H1 (cell line): ENCODE results near the gene MREG. TPM values are rescaled to one million over a fixed set of nuclear protein-coding genes. Genes with fewer than 3 reads are reported as not detected.

Experiments used
- CTCF ChIA-PET: fragments of 300-600 bp; sonication (Branson Sonifier 250); formaldehyde crosslinking; loops from one replicate; lab custom pipeline; 2021; ENCODE audit not compliant: partially characterized antibody; lab: Charles Lee
- POLR2A ChIA-PET: fragments of 300-600 bp; sonication (Branson Sonifier 250); formaldehyde crosslinking; loops from one replicate; lab custom pipeline; 2021; ENCODE audit warnings: inconsistent platforms; ENCODE audit not compliant: partially characterized antibody; lab: Charles Lee
- DNase-seq, 2 experiments: peaks; one replicate each; pipeline versions ENCODE4 v3.0.0 to v3.0.0-alpha.2; 2010 to 2022; ENCODE audit warnings: low spot score in 2 of 2, low read depth in 1 of 2, mixed read lengths in 1 of 2
- FAIRE-seq: peaks from 2 replicates; lab custom pipeline; 2011; peaks lifted over from hg19 to GRCh38; lab: Jason Lieb, UNC
- H2AFZ ChIP-seq: 2 replicates; pipeline ENCODE4 v1.8.1; 2012; ENCODE audit warnings: low read length, inconsistent platforms
- H2AK5ac ChIP-seq: 2 replicates; pipeline ENCODE4 v1.6.1; 2013; ENCODE audit warnings: low read depth, low read length
- H2BK120ac ChIP-seq: replicated peaks from 2 replicates; pipeline ENCODE3; 2013; ENCODE audit warnings: low read depth, low read length, inconsistent platforms
- H2BK12ac ChIP-seq: 2 replicates; pipeline ENCODE4 v1.6.1; 2013; ENCODE audit warnings: low read depth, low read length
- H2BK15ac ChIP-seq: 2 replicates; pipeline ENCODE4 v1.6.1; 2013; ENCODE audit warnings: low read length
- H2BK20ac ChIP-seq: 2 replicates; pipeline ENCODE4 v1.6.1; 2013; ENCODE audit warnings: low read length
- H2BK5ac ChIP-seq: 2 replicates; pipeline ENCODE4 v1.6.1; 2013; ENCODE audit warnings: low read depth, low read length
- H3K14ac ChIP-seq: 2 replicates; pipeline ENCODE4 v1.6.1; 2013; ENCODE audit warnings: inconsistent platforms; ENCODE audit not compliant: insufficient read length
- H3K18ac ChIP-seq: 2 replicates; pipeline ENCODE4 v1.6.1; 2013; ENCODE audit warnings: low read length; ENCODE audit errors: extremely low read depth
- H3K23ac ChIP-seq: 2 replicates; pipeline ENCODE4 v1.6.1; 2013; ENCODE audit warnings: inconsistent platforms; ENCODE audit not compliant: insufficient read length
- H3K23me2 ChIP-seq: 2 replicates; pipeline ENCODE4 v1.6.1; 2013; ENCODE audit warnings: low read depth, low read length
- H3K27ac ChIP-seq: 2 replicates; pipeline ENCODE4 v1.6.1; 2011; ENCODE audit warnings: low read depth, low read length, inconsistent platforms
- H3K27me3 ChIP-seq, 4 experiments: replicated peaks in 1 of 4; 1 replicate in 1 of 4; 2 replicates in 3 of 4; pipeline versions ENCODE4 v1.6.1 to v1.8.1; 2011 to 2013; ENCODE audit warnings: low read length in 3 of 4, mild to moderate bottlenecking in 3 of 4, inconsistent platforms in 2 of 4, mixed read lengths in 2 of 4, moderate library complexity in 1 of 4; ENCODE audit not compliant: control insufficient read depth in 3 of 4, insufficient read depth in 3 of 4; ENCODE audit errors: extremely low read depth in 1 of 4
- H3K36me3 ChIP-seq, 4 experiments: 2 replicates each; pipeline versions ENCODE4 v1.6.1 to v1.8.1; 2011 to 2013; ENCODE audit warnings: mild to moderate bottlenecking in 4 of 4, low read length in 3 of 4, moderate library complexity in 2 of 4, control low read depth in 1 of 4, inconsistent platforms in 1 of 4; ENCODE audit not compliant: insufficient read depth in 4 of 4, control insufficient read depth in 2 of 4
- H3K4ac ChIP-seq: replicated peaks from 2 replicates; pipeline ENCODE3; 2013; ENCODE audit warnings: low read length, low read depth, mixed read lengths, inconsistent platforms; ENCODE audit not compliant: insufficient read length
- H3K4me1 ChIP-seq, 4 experiments: replicated peaks in 1 of 4; 1 replicate in 1 of 4; 2 replicates in 3 of 4; pipeline versions ENCODE4 v1.6.1 to v1.8.1; 2011 to 2013; ENCODE audit warnings: low read length in 3 of 4, inconsistent platforms in 2 of 4, mixed read lengths in 1 of 4; ENCODE audit not compliant: insufficient read depth in 4 of 4, control insufficient read depth in 3 of 4
- H3K4me2 ChIP-seq, 2 experiments: 2 replicates each; pipeline versions ENCODE4 v1.6.1 to v1.8.1; 2011 to 2013; ENCODE audit warnings: low read depth in 2 of 2, low read length in 2 of 2, control low read depth in 1 of 2, inconsistent platforms in 1 of 2, mild to moderate bottlenecking in 1 of 2; ENCODE audit not compliant: insufficient read depth in 1 of 2
- H3K4me3 ChIP-seq, 4 experiments: fragments of 200-600, 300-600 bp in 1 of 4; sonication (generic), shearing (Covaris generic), sonication (Bioruptor Twin) in 1 of 4; 2 replicates each; pipeline versions ENCODE4 v1.5.1 to v1.8.1; 2011 to 2016; ENCODE audit warnings: low read length in 4 of 4, low read depth in 3 of 4, control low read depth in 2 of 4, inconsistent platforms in 2 of 4, mild to moderate bottlenecking in 2 of 4, mixed read lengths in 1 of 4, moderate library complexity in 1 of 4; ENCODE audit not compliant: insufficient read depth in 2 of 4; ENCODE audit errors: extremely low read depth in 1 of 4
- H3K56ac ChIP-seq: replicated peaks from 2 replicates; pipeline ENCODE3; 2013; ENCODE audit warnings: low read depth, mild to moderate bottlenecking, mixed read lengths, low read length, inconsistent platforms; ENCODE audit not compliant: insufficient read length
- H3K79me1 ChIP-seq: 2 replicates; pipeline ENCODE4 v1.6.1; 2013; ENCODE audit warnings: low read depth, low read length, control low read depth
- H3K79me2 ChIP-seq, 2 experiments: 2 replicates each; pipeline versions ENCODE4 v1.6.1 to v1.8.1; 2012 to 2013; ENCODE audit warnings: low read length in 2 of 2, mild to moderate bottlenecking in 2 of 2, inconsistent platforms in 1 of 2; ENCODE audit not compliant: insufficient read depth in 2 of 2, control insufficient read depth in 1 of 2
- H3K9ac ChIP-seq, 4 experiments: replicated peaks in 1 of 4; 1 replicate in 1 of 4; 2 replicates in 3 of 4; pipeline versions ENCODE4 v1.6.1 to v1.8.1; 2011 to 2013; ENCODE audit warnings: low read depth in 3 of 4, low read length in 3 of 4, control low read depth in 2 of 4, mild to moderate bottlenecking in 2 of 4, moderate library complexity in 2 of 4, inconsistent platforms in 1 of 4; ENCODE audit errors: extremely low read depth in 1 of 4
- H3K9me3 ChIP-seq, 2 experiments: 2 replicates each; pipeline versions ENCODE4 v1.6.1 to v1.8.1; 2012 to 2013; ENCODE audit warnings: mild to moderate bottlenecking in 2 of 2, moderate library complexity in 2 of 2, control low read depth in 1 of 2, inconsistent platforms in 1 of 2, low read depth in 1 of 2, low read length in 1 of 2, mixed read lengths in 1 of 2; ENCODE audit not compliant: insufficient read depth in 2 of 2
- H4K20me1 ChIP-seq, 2 experiments: replicated peaks in 1 of 2; 2 replicates each; pipeline versions ENCODE3 to v1.8.1; 2011 to 2013; ENCODE audit warnings: inconsistent platforms in 2 of 2, low read length in 2 of 2, mild to moderate bottlenecking in 1 of 2; ENCODE audit not compliant: insufficient read depth in 2 of 2, control insufficient read depth in 1 of 2
- H4K5ac ChIP-seq: 2 replicates; pipeline ENCODE4 v1.6.1; 2013; ENCODE audit warnings: low read length, low read depth, mixed read lengths, inconsistent platforms; ENCODE audit not compliant: insufficient read length
- H4K8ac ChIP-seq: 2 replicates; pipeline ENCODE4 v1.8.0; 2013; ENCODE audit warnings: mild to moderate bottlenecking, moderate library complexity, low read length, inconsistent platforms; ENCODE audit not compliant: insufficient read depth; ENCODE audit errors: extremely low read depth
- H4K91ac ChIP-seq: replicated peaks from 2 replicates; pipeline ENCODE3; 2013; ENCODE audit warnings: low read length, mixed read lengths, inconsistent platforms; ENCODE audit not compliant: insufficient read length
- CBX8 ChIP-seq: fragments of 300-800, 300-1000 bp; sonication (generic); IDR thresholded peaks from 2 replicates; pipeline ENCODE4 v1.7.1; 2016; ENCODE audit warnings: low read depth, low read length, borderline replicate concordance
- HDAC2 ChIP-seq, 2 experiments: fragments of 300-600 bp in 1 of 2; sonication (generic) in 1 of 2; IDR thresholded peaks; 2 replicates each; pipeline ENCODE4 v1.6.1; 2011 to 2012; ENCODE audit warnings: low read depth in 2 of 2, low read length in 2 of 2, mild to moderate bottlenecking in 2 of 2, moderate library complexity in 2 of 2, borderline replicate concordance in 1 of 2, inconsistent platforms in 1 of 2
- JUN ChIP-seq: IDR thresholded peaks from 2 replicates; pipeline ENCODE4 v1.6.1; 2011; ENCODE audit warnings: low read depth, mild to moderate bottlenecking, improper control_type of control experiment, low read length
- SAP30 ChIP-seq: fragments of 300-600 bp; sonication (generic); IDR thresholded peaks from 2 replicates; pipeline ENCODE4 v1.7.1; 2012; ENCODE audit warnings: low read length, moderate library complexity, mild to moderate bottlenecking, inconsistent platforms; ENCODE audit not compliant: insufficient read depth, insufficient replicate concordance
- SUZ12 ChIP-seq: fragments of 200-600 bp; sonication (generic); IDR thresholded peaks from 2 replicates; pipeline ENCODE4 v1.6.1; 2012; ENCODE audit warnings: mild to moderate bottlenecking, inconsistent platforms, low read length, moderate library complexity, mixed read lengths
- USF2 ChIP-seq: IDR thresholded peaks from 2 replicates; pipeline ENCODE4 v1.6.1; 2011; ENCODE audit warnings: low read length, improper control_type of control experiment
- WGBS, 2 experiments: shearing (Covaris generic) in 1 of 2; methylation state at CpG; one replicate each; pipeline versions ENCODE4 v1.1.6 to v1.1.7; 2013 to 2015; ENCODE audit warnings: low lambda C conversion rate in 2 of 2, mixed read lengths in 2 of 2, inconsistent platforms in 1 of 2, low coverage in 1 of 2, missing lambda C conversion rate in 1 of 2; ENCODE audit not compliant: insufficient replicate concordance in 2 of 2, insufficient coverage in 1 of 2, insufficient read length in 1 of 2; ENCODE audit errors: extremely low coverage in 1 of 2, missing lambda C conversion rate in 1 of 2; 5-methylcytosine and 5-hydroxymethylcytosine counted together
- polyA plus RNA-seq, 7 experiments: library from polyadenylated mRNA; depleted of rRNA in 3 of 7; stranded (reverse) in 5 of 7; unstranded in 2 of 7; fragments of >200 nt in 5 of 7; fragments of 200-250 nt in 2 of 7; gene quantifications; 1 replicate in 5 of 7; 2 replicates in 1 of 7; 4 replicates in 1 of 7; pipeline versions ENCODE4 v1.2.1 to v1.2.3, GENCODE V29; 2011 to 2013; ENCODE audit warnings: missing spikeins in 2 of 7, mixed read lengths in 2 of 7
- total RNA-seq: library from RNA; stranded (reverse); fragmentation: NEBNext Ultra II Directional; extraction: Animal tissue kit (Norgen Biotek cat#: 25700); gene quantifications from 2 replicates; pipeline ENCODE4 v1.2.1, GENCODE V29; 2021
- TF ChIP-seq, protein P1 (sequence below): IDR thresholded peaks from 2 replicates; pipeline ENCODE4 v1.6.1; 2012; ENCODE audit warnings: inconsistent platforms

The MREG gene
- total and polyA plus RNA-seq, 2 of the 8 experiments (the other 6 are each of a cell fraction or from before 2014, with no cell fraction given), result 7.5 to 31.9 TPM

DNA sequence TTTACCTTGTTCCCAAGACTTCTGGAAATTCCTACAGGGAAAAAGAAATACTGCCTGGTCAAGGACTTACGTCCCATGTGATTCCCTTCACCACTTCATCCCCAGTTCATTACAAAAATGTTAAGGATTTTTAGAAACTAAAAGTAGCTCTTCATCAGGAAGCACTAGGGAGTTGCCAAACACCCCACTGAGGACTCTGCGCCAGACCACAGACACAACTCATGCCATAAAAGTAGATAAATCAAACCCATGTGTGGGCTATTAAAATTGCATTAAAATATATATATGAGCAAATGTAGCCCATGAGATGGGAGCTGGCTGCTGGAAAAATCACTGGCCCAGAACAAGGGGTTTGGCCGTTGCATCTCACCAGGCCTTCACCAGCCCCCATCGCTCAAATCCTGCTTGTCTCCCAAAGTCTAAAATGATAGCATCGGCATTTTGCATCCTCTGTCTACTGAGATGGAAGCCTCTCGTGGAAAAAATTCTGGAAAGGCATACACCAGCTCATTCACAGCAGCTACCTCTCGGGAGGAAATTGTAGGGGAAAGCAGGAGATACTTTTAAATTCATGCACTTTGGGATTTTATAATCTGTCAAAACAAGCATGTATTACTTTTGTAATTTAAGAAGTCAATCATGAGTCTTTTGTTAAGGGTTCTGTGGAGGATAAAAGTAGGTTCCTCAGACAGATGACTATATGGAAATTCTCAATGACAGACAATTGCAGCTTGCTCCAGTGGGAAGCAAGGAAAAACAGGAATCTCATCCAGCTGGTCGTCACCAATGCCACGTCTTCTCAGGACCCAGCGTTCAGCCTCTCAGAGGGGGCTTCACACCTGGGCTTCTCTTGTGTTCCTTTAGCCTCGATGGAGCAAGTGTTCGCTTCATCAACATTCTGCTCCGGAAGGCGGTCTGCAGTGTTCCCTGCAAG lies 113.9 kb downstream of the MREG start:
- H3K36me3 ChIP-seq, result no peaks in the 10 kb centered on the region
- no peak overlapping the region for H4K91ac ChIP-seq
- no peak overlapping the region for H2BK5ac ChIP-seq
- no peak overlapping the region for H3K56ac ChIP-seq
- H3K4ac ChIP-seq, result no peak overlapping the region
- no peak overlapping the region for H3K14ac ChIP-seq
- no peaks in the 10 kb centered on the region for H3K79me2 ChIP-seq
- no peaks in the 10 kb centered on the region for H3K4me1 ChIP-seq
- no peak overlapping the region for H3K23ac ChIP-seq
- H4K5ac ChIP-seq, result no peak overlapping the region
- no peaks in the 10 kb centered on the region for H3K9me3 ChIP-seq
- H2BK15ac ChIP-seq, result no peak overlapping the region
- no peak overlapping the region for H2AK5ac ChIP-seq
- DNase-seq, result no peak
- no peaks in the 10 kb centered on the region for H3K23me2 ChIP-seq
- FAIRE-seq, result no peak
- CTCF ChIA-PET, result interaction anchor here (0.8 to 1.8 kb wide), 5 partner anchors 20 to 104 kb away, joined by 3 to 5 read pairs (median 4); no protein-coding TSS in a partner anchor
- H3K79me1 ChIP-seq, result no peaks in the 10 kb centered on the region
- H3K4me3 ChIP-seq, result no peak overlapping the region
- H3K9ac ChIP-seq, result no peak overlapping the region
- POLR2A ChIA-PET, result no interaction called here
- WGBS, 2 experiments, result 90% methylated on average over 14 of the region's 14 CpGs; no CpG with 5 or more reads in 1 of the 2 experiments
- H2BK20ac ChIP-seq, result no peak overlapping the region
- no peak overlapping the region for H3K4me2 ChIP-seq
- H2AFZ ChIP-seq, result no peak overlapping the region
- no peak overlapping the region for H4K8ac ChIP-seq
- H3K27me3 ChIP-seq, result 0 out of 7 replicates have a peak, but pooled peaks cover 0 to 2% (median 0%) of the 10 kb centered on the region in 4 experiments
- no peak overlapping the region for H3K27ac ChIP-seq
- H2BK12ac ChIP-seq, result no peak overlapping the region
- no peak for TF ChIP-seq SAP30
- no peak for TF ChIP-seq CBX8
- no peak for TF ChIP-seq HDAC2 (IDR thresholded peaks at IDR 0.05; ENCODE audit: borderline replicate concordance in 1 of 2, low read depth in 2 of 2, low read length in 2 of 2)
- TF ChIP-seq JUN, result no peak
- TF ChIP-seq USF2, result no peak
- no peak for TF ChIP-seq SUZ12
- TF ChIP-seq, protein P1, sequence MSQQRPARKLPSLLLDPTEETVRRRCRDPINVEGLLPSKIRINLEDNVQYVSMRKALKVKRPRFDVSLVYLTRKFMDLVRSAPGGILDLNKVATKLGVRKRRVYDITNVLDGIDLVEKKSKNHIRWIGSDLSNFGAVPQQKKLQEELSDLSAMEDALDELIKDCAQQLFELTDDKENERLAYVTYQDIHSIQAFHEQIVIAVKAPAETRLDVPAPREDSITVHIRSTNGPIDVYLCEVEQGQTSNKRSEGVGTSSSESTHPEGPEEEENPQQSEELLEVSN, result no peak
- H2BK120ac ChIP-seq, result no peak overlapping the region
- H4K20me1 ChIP-seq, result no peaks in the 10 kb centered on the region
- H3K18ac ChIP-seq, result no peak overlapping the region
